ENCODE data around the gene FNIP1. TPM values are rescaled to one million over a fixed set of nuclear protein-coding genes. Genes with fewer than 3 reads are reported as not detected.

Gene FNIP1
- total and polyA plus RNA-seq, 2 of the 13 experiments (the other 11 are each of a cell fraction or from before 2014, with no cell fraction given): 10.9 to 29.3 TPM

DNA sequence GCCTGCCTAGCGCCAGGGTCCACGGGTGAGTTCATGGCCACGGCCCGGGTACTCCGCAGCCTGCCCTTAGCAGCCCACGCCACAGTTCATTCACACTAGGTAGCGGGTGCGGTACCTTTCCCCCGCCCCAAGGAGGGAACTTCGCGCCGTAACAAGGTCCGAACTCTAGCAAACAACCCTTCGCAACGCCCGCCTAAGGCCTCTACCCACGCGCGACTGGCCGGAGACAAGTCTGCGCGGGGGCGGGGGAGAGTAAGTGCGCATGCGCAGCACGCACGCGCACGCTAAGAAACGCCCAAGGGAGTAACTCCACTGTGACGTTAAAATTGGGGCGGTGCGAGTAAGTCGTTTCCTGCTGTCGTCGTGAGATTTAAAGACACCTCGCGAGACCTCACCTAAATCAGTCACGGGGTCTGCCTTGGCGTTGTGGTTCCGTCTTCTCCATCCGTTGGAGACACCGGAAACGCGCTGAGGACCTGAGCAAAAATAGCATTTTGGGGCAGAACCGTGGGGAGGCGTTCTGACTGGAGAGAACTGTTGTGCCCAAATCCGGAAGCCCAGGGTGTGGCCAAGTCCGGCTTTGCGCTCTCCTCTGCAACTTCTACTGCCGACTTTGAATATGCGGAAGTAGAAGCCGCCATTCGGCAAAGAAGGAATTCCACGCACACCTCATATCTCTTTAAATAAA, 161.7 kb downstream of the FNIP1 start, which contains the start of gene RAPGEF6 (continued):
- TF ChIP-seq SNAPC4 (CRISPR knock-in tag; IDR thresholded peaks at IDR 0.05) (no peak), SSRP1 (CRISPR knock-in tag; IDR thresholded peaks at IDR 0.05) (0 out of 2 replicates have a peak, but pooled peaks have one; percentile 48), MATR3 (CRISPR knock-in tag; IDR thresholded peaks at IDR 0.05) (no peak), BRCA1 (CRISPR knock-in tag; IDR thresholded peaks at IDR 0.05) (no peak), ZFP36L2 (CRISPR knock-in tag; IDR thresholded peaks at IDR 0.05) (no peak), NFE2L1 (CRISPR knock-in tag; IDR thresholded peaks at IDR 0.05; ENCODE audit: borderline replicate concordance) (no peak), RBAK (CRISPR knock-in tag; IDR thresholded peaks at IDR 0.05) (no peak), HOXA7 (CRISPR knock-in tag; IDR thresholded peaks at IDR 0.05) (no peak), TEF (CRISPR knock-in tag; IDR thresholded peaks at IDR 0.05) (no peak), ZNF142 (CRISPR knock-in tag; IDR thresholded peaks at IDR 0.05) (no peak), ZNF530 (CRISPR knock-in tag; IDR thresholded peaks at IDR 0.05; ENCODE audit: low read depth) (no peak), PRPF4 (IDR thresholded peaks at IDR 0.05; ENCODE audit: low read depth, low read length, poor library complexity, severe bottlenecking) (no peak), IKZF4 (CRISPR knock-in tag; IDR thresholded peaks at IDR 0.05; ENCODE audit: borderline replicate concordance, low read depth, not compliant biosample characterization) (no peak), IRF1 (CRISPR knock-in tag; IDR thresholded peaks at IDR 0.05; ENCODE audit: low read depth) (no peak)
- TF ChIP-seq, protein P1, sequence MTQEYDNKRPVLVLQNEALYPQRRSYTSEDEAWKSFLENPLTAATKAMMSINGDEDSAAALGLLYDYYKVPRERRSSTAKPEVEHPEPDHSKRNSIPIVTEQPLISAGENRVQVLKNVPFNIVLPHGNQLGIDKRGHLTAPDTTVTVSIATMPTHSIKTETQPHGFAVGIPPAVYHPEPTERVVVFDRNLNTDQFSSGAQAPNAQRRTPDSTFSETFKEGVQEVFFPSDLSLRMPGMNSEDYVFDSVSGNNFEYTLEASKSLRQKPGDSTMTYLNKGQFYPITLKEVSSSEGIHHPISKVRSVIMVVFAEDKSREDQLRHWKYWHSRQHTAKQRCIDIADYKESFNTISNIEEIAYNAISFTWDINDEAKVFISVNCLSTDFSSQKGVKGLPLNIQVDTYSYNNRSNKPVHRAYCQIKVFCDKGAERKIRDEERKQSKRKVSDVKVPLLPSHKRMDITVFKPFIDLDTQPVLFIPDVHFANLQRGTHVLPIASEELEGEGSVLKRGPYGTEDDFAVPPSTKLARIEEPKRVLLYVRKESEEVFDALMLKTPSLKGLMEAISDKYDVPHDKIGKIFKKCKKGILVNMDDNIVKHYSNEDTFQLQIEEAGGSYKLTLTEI (CRISPR knock-in tag; conservative IDR thresholded peaks at IDR 0.05): no peak

All from HepG2 (cell line).